ENCODE data around the gene ACAN.

GRCh38 chr15:88832820-88833730, 29.8 kb downstream of the ACAN start:
- TF ChIP-seq CTCF (IDR thresholded peaks at IDR 0.05; ENCODE audit: extremely low read depth in 1 of 2, insufficient read depth in 1 of 2, low read depth in 1 of 2, low read length in 2 of 2) (no peak), MYC (IDR thresholded peaks at IDR 0.05; ENCODE audit: low read depth, low read length) (no peak), POLR2AphosphoS5 (IDR thresholded peaks at IDR 0.05; ENCODE audit: insufficient read depth, low read depth, low read length) (no peak), EZH2 (IDR thresholded peaks at IDR 0.05; ENCODE audit: borderline replicate concordance, low read depth, low read length, severe bottlenecking) (no peak), POLR2A (IDR thresholded peaks at IDR 0.05; ENCODE audit: low read depth, low read length) (no peak), FOS (IDR thresholded peaks at IDR 0.05; ENCODE audit: borderline replicate concordance, insufficient read depth, low read length) (no peak), JUN (IDR thresholded peaks at IDR 0.05; ENCODE audit: borderline replicate concordance, insufficient read depth, insufficient read length, low read depth) (no peak), GATA2 (IDR thresholded peaks at IDR 0.05; ENCODE audit: insufficient read depth, insufficient read length, low read depth, low read length) (no peak)
- TF ChIP-seq, protein P1, sequence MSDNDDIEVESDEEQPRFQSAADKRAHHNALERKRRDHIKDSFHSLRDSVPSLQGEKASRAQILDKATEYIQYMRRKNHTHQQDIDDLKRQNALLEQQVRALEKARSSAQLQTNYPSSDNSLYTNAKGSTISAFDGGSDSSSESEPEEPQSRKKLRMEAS (IDR thresholded peaks at IDR 0.05; ENCODE audit: insufficient read depth, insufficient read length), result no peak
